Stimulated activated memory B cell treated with anti-CD40 and anti-IgM and Interleukin-4, amounts not matched to agents 10 μg/mL and 1 μg/mL and 100 μg/mL, for 72 hours (primary cell): ENCODE data around the gene ITPKC.
A peak's percentile ranks its signal among the peaks of the same experiment; 100 is the strongest.
"Not testable (repeated sequence)": the region's sequence is repeated elsewhere in the genome, so short reads cannot be mapped to it uniquely, and the experiment has no call there.

Experiments used
- ATAC-seq: fragments of 150-1000 bp; cut with Tn5 transposase; 2 replicates; pipeline ENCODE4 v1.10.0; 2021
- H3K27ac Mint-ChIP-seq: one replicate; pipeline ENCODE4 v1.8.0; 2022; ENCODE audit warnings: mild to moderate bottlenecking, mixed read lengths
- H3K27me3 Mint-ChIP-seq: one replicate; pipeline ENCODE4 v1.8.0; 2022; ENCODE audit warnings: mixed read lengths
- H3K36me3 Mint-ChIP-seq: one replicate; pipeline ENCODE4 v1.8.0; 2022; ENCODE audit warnings: mixed read lengths
- H3K4me1 Mint-ChIP-seq: one replicate; pipeline ENCODE4 v1.8.0; 2022; ENCODE audit warnings: mixed read lengths
- H3K4me3 Mint-ChIP-seq: one replicate; pipeline ENCODE4 v1.8.0; 2022; ENCODE audit warnings: mild to moderate bottlenecking, moderate library complexity, mixed read lengths
- H3K9me3 Mint-ChIP-seq: one replicate; pipeline ENCODE4 v1.8.0; 2022; ENCODE audit warnings: mixed read lengths

ITPKC gene

DNA sequence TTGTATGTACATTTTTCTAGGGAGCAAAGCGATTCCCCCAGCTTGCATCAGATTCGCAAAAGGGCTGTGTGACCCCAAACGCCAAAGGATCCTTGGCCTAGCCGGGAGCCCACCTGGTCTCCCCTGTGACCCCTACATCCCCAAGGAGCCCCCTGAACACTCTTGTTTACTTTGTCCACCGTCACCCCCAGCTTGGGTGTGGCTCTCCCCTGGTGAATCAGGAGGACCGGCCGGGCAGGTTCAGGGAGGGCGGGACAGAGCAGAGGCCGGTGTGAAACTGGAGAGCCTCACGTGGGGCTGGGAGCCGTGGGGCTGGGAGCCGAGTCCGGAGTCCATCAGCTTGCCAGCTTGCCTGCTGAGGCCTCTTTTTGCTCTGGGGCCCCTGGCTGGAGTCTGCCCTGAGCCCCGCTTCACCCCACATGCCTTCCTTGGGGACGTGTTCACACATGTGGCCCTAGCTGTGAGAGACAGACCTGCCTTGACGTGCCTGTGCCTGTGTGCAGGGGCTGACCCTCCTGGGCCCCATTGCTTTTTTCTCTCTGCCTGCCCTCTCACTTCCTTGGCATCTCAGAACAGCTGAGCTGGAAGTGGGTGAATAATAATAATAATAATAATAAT, 2.0 kb downstream of the ITPKC start:
- Mint-ChIP-seq H3K4me1 (peaks cover 78% of the 10 kb centered on the region), H3K27me3 (no peaks in the 10 kb centered on the region), H3K9me3 (no peaks in the 10 kb centered on the region), H3K36me3 (peaks cover 37% of the 10 kb centered on the region), H3K4me3 (peak overlapping the region; percentile 77), H3K27ac (peak overlapping the region; percentile 47)
- no peak for ATAC-seq

DNA sequence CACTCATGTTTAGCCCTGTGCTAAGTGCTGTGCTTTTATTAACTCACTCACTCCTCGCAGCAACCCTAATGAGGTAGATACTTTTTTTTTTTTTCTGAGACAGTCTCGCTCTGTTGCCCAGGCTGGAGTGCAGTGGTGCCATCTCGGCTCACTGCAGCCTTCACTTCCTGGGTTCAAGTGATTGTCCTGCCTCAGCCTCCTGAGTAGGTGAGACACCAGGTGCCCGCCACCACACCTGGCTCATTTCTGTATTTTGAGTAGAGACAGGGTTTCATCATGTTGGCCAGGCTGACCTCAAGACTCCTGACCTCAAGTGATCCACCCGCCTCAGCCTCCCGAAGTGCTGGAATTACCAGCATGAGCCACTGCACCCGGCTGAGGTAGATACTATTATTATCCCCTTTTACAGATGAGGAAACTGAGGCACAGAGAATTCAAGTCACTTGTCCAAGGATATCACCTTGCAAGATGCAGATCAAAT, 2.5 kb downstream of the ITPKC start:
- peaks cover 41% of the 10 kb centered on the region for H3K36me3 Mint-ChIP-seq
- ATAC-seq, result no peak
- no peaks in the 10 kb centered on the region for H3K9me3 Mint-ChIP-seq
- peaks cover 72% of the 10 kb centered on the region for H3K4me1 Mint-ChIP-seq
- peak overlapping the region; percentile 47 for H3K27ac Mint-ChIP-seq
- peak overlapping the region; percentile 77 for H3K4me3 Mint-ChIP-seq
- H3K27me3 Mint-ChIP-seq, result no peaks in the 10 kb centered on the region

DNA sequence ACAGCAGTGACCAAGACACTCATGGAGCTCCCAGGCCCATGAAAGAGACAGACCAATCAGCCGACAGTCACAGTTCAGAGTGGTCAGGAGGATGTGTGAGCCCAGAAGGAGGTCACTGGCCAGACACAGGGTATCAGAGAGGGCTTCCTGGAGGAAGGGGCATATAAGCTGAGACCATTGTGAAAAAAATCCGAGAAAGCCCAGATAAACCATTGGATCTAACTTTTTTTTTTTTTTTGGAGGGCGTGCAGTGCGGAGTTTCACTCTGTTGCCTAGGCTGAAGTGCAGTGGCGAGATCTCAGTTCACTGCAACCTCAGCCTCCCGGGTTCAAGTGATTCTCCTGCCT, 4.2 kb downstream of the ITPKC start:
- ATAC-seq, result no peak
- no peaks in the 10 kb centered on the region for H3K9me3 Mint-ChIP-seq
- H3K4me3 Mint-ChIP-seq, result peak overlapping the region; percentile 3
- peaks cover 53% of the 10 kb centered on the region for H3K36me3 Mint-ChIP-seq
- peaks cover 56% of the 10 kb centered on the region for H3K4me1 Mint-ChIP-seq
- peak overlapping the region; percentile 4 for H3K27ac Mint-ChIP-seq
- no peaks in the 10 kb centered on the region for H3K27me3 Mint-ChIP-seq

DNA sequence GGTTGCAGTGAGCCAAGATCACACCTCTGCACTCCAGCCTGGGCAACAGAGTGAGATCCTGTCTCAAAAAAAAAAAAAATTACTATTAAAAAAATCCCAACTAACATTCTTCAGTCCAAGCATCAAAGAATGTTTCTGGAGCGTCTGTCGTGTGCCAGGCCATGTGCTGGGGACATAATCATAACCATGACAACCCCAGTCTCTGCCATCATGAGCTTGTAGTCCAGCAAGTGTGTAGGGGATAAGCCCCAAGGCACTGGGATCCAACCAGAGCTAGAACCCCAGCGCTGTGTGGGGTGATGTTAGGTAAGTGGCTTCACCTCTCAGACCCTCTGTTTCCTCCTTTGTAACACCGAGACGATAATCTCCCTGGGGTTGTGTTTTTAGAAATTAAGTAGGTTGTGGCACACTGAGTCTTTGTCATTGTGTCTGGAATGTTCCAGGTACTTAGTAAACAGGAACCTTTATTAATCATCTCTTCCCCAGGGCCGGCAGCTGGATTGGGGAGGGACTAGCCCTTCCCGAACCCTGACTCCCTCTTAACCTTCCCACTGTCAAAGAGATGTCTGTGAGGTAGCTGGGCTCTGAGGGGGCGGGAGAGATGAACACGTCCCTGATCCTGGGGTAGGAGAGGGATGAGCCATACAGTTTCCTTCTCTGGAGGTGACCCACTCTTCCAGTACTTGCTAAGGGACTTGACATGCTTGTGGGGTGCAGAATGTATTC, 5.2 kb downstream of the ITPKC start:
- H3K27me3 Mint-ChIP-seq, result no peaks in the 10 kb centered on the region
- no peaks in the 10 kb centered on the region for H3K9me3 Mint-ChIP-seq
- no peak overlapping the region for H3K4me3 Mint-ChIP-seq
- no peak for ATAC-seq
- H3K27ac Mint-ChIP-seq, result no peak overlapping the region
- peaks cover 60% of the 10 kb centered on the region for H3K36me3 Mint-ChIP-seq
- H3K4me1 Mint-ChIP-seq, result peaks cover 52% of the 10 kb centered on the region

DNA sequence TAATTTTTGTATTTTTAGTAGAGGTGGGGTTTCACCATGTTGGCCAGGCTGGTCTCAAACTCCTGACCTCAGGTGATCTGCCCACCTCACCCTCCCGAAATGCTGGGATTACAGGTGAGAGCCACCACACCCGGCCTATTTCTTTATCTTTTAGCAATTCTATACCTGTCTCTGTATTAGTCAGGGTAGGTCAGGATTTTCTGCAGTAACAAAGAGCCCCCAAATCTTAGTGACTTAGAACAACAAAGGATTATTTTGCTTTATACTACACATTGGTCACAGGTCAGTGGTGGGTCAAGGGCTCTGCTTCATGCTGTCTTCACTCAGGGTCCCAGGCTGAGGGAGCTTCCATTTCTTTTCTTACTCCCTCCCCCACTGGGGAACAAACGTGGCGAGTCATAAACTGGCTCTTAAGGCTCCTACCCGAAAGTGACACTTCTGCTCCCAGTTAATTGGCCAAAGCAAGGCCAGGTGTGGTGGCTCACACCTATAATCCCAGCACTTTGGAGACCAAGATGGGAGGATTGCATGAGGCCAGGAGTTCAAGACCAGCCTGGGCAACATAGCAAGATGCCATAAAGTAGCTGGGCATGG, 6.8 kb downstream of the ITPKC start:
- H3K4me3 Mint-ChIP-seq, result no peak overlapping the region
- H3K27me3 Mint-ChIP-seq, result no peaks in the 10 kb centered on the region
- no peaks in the 10 kb centered on the region for H3K9me3 Mint-ChIP-seq
- no peak for ATAC-seq
- H3K27ac Mint-ChIP-seq, result no peak overlapping the region
- peaks cover 45% of the 10 kb centered on the region for H3K4me1 Mint-ChIP-seq
- peaks cover 60% of the 10 kb centered on the region for H3K36me3 Mint-ChIP-seq

DNA sequence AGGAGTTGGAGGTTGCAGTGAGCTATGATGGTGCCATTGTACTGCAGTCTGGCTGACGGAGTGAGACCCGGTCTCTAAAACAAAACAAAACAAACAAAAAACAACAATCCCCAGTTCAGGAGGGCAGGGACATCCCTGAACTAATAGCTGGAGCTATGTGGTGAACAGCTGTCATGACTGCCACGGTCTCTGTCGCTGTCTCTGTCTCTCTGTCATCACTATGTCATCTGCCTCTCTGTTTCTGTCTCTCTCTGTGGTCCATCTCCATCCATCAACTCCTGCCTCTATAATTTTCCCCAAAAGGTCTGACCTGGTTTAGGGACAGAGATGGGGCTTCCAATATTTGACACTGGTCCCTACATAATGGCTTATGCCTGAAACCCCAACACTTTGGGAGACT, 7.4 kb downstream of the ITPKC start:
- peaks cover 60% of the 10 kb centered on the region for H3K36me3 Mint-ChIP-seq
- H3K27me3 Mint-ChIP-seq, result no peaks in the 10 kb centered on the region
- H3K4me1 Mint-ChIP-seq, result peaks cover 39% of the 10 kb centered on the region
- no peak for ATAC-seq
- H3K9me3 Mint-ChIP-seq, result no peaks in the 10 kb centered on the region
- no peak overlapping the region for H3K4me3 Mint-ChIP-seq
- no peak overlapping the region for H3K27ac Mint-ChIP-seq

DNA sequence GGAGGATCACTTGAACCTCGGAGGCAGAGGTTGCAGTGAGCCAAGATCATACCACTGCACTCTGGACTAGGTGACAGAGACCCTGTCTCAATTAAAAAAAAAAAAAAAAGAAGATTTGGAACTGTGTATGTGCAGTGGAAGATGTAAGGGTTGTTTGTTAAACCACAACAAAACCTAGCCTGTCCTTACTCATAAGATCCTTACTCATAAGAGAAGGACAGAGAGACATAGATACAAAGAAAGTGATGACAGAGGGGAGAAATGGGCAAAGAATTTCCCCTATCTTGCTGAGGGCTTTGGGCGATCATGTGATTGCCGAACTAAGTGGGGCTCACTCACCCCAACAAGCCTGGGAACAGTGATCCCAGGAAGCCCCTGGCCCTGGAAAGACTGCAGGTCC, 7.9 kb downstream of the ITPKC start:
- peaks cover 60% of the 10 kb centered on the region for H3K36me3 Mint-ChIP-seq

DNA sequence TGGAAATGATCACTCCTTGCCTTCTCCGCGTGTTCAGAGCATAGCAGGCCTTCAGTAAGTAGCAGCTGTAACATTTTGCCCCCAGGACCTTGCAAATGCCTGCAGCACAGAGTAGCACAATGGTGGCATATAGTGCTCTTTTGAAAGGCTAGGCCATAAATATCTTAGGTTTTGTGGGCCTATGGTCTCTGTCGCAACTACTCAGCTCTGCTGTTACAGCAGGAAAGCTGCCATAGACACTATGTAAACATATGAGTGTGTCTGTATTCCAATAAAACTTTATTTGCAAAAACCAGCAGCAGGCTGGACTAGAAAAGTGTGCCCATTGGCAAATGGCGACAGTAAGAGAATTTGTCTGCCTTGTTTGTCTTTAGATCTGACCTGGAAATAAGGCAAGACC, 9.4 kb downstream of the ITPKC start:
- Mint-ChIP-seq H3K27ac (no peak overlapping the region), H3K4me3 (no peak overlapping the region), H3K27me3 (no peaks in the 10 kb centered on the region), H3K36me3 (peaks cover 60% of the 10 kb centered on the region), H3K9me3 (no peaks in the 10 kb centered on the region), H3K4me1 (peaks cover 22% of the 10 kb centered on the region)
- ATAC-seq, result no peak

More for the DNA sequence above, 7.9 kb downstream of the ITPKC start:
- no peak overlapping the region for H3K27ac Mint-ChIP-seq
- no peak overlapping the region for H3K4me3 Mint-ChIP-seq
- H3K27me3 Mint-ChIP-seq, result no peaks in the 10 kb centered on the region
- H3K9me3 Mint-ChIP-seq, result no peaks in the 10 kb centered on the region
- ATAC-seq, result no peak
- peaks cover 37% of the 10 kb centered on the region for H3K4me1 Mint-ChIP-seq

DNA sequence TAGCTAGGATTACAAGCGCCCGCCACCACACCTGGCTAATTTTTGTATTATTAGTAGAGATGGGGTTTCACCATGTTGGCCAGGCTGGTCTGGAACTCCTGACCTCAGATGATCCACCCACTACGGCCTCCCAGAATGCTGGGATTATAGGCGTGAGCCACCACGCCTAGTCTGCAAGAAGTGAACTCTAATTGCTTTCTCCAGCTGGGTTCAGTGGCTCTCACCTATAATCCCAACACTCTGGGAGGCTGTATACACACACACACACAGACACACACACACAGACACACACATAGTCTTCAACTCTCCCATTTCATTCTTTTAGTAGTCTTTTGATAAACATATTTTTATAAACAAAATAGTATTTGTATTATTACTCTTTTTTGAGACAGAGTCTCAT, 13.2 kb downstream of the ITPKC start:
- H3K36me3 Mint-ChIP-seq, result peaks cover 56% of the 10 kb centered on the region
- H3K4me3 Mint-ChIP-seq, H3K4me1 Mint-ChIP-seq, H3K9me3 Mint-ChIP-seq, H3K27me3 Mint-ChIP-seq, H3K27ac Mint-ChIP-seq, ATAC-seq: not testable (repeated sequence)

DNA sequence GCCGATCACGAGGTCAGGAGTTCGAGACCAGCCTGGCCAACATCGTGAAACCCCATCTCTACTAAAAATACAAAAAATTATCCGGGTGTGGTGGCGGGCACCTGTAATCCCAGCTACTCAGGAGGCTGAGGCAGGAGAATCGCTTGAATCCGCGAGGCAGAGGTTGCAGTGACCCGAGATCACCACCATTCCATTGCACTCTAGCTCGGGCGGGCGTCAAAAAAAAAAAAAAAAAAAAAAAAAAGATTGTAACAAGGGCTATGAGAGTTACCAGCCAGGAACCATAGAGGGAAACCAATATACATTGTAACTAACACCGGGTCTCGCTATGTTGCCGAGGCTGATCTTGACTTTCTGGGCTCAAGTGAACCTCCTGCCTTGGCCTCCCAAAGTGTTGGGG, 15.4 kb downstream of the ITPKC start:
- H3K36me3 Mint-ChIP-seq, result peaks cover 59% of the 10 kb centered on the region
- H3K27me3 Mint-ChIP-seq, H3K27ac Mint-ChIP-seq, H3K4me3 Mint-ChIP-seq, H3K4me1 Mint-ChIP-seq, H3K9me3 Mint-ChIP-seq, ATAC-seq: not testable (repeated sequence)

DNA sequence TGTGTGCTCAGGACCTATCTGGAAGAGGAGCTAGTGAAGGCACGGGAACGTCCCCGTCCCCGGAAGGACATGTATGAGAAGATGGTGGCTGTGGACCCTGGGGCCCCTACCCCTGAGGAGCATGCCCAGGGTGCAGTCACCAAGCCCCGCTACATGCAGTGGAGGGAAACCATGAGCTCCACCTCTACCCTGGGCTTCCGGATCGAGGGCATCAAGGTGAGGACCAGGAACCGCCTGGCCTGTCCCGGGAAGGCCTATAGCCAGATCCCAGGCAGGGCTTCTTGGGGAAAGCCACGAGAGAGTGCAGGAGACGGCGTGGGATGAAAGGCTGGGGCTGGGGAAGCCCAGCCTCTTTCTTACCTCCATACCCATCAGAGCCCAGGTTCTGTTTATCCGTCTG, 16.2 kb downstream of the ITPKC start:
- no peaks in the 10 kb centered on the region for H3K27me3 Mint-ChIP-seq
- H3K4me3 Mint-ChIP-seq, result no peak overlapping the region
- H3K4me1 Mint-ChIP-seq, result no peaks in the 10 kb centered on the region
- no peaks in the 10 kb centered on the region for H3K9me3 Mint-ChIP-seq
- ATAC-seq, result no peak
- H3K27ac Mint-ChIP-seq, result no peak overlapping the region
- peaks cover 64% of the 10 kb centered on the region for H3K36me3 Mint-ChIP-seq

DNA sequence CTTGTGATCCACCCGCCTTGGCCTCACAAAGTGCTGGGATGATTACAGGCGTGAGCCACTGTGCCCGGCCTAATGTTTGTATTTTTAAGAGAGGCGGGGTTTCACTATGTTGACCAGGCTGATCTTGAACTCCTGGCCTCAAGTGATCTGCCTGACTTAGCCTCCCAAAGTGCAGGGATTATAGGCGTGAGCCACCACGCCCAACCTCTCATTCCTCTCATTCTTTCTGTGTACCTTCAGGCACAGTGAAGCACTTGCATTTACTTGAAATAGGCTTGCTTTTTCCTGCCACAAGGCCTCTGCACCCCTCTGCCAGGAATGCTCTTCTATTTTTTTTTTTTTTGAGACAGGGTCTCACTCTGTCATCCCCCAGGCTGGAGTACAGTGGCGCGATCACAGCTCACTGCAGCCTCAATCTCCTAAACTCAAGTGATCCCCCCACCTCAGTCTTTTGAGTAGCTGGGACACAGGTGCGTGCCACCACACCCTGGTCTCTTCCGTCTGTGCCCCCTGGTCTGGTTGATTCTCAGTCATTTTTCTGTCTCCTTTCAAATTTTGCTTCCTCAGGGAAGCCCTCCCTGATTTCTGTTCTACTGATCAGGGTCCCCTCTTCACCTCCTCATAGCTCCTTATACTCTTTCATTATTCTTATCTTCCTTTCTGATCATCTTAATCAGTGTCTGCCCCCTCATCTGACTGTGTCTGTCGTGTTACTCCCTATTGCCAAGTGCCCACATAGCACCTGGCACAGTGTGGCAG, 18.3 kb downstream of the ITPKC start:
- Mint-ChIP-seq H3K27me3 (no peaks in the 10 kb centered on the region), H3K4me3 (no peak overlapping the region), H3K4me1 (no peaks in the 10 kb centered on the region), H3K9me3 (no peaks in the 10 kb centered on the region), H3K36me3 (peaks cover 75% of the 10 kb centered on the region), H3K27ac (no peak overlapping the region)
- ATAC-seq, result no peak

DNA sequence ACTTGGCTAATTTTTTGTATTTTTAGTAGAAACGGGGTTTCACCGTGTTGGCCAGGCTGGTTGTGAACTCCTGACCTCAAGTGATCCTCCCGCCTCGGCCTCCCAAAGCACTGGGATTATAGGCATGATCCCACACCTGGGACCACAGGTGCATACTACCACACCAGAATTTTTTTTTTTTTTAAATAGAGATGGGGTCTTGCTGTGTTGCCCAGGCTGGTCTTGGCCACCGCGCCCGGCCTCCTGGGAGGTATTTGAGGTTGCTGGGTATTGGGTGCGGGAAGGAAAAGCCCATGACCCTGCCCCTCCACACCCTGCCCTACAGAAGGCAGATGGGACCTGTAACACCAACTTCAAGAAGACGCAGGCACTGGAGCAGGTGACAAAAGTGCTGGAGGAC, 19.7 kb downstream of the ITPKC start:
- H3K9me3 Mint-ChIP-seq, result no peaks in the 10 kb centered on the region
- no peak overlapping the region for H3K4me3 Mint-ChIP-seq
- H3K27ac Mint-ChIP-seq, result no peak overlapping the region
- no peak for ATAC-seq
- no peaks in the 10 kb centered on the region for H3K27me3 Mint-ChIP-seq
- H3K36me3 Mint-ChIP-seq, result peaks cover 61% of the 10 kb centered on the region
- H3K4me1 Mint-ChIP-seq, result no peaks in the 10 kb centered on the region

DNA sequence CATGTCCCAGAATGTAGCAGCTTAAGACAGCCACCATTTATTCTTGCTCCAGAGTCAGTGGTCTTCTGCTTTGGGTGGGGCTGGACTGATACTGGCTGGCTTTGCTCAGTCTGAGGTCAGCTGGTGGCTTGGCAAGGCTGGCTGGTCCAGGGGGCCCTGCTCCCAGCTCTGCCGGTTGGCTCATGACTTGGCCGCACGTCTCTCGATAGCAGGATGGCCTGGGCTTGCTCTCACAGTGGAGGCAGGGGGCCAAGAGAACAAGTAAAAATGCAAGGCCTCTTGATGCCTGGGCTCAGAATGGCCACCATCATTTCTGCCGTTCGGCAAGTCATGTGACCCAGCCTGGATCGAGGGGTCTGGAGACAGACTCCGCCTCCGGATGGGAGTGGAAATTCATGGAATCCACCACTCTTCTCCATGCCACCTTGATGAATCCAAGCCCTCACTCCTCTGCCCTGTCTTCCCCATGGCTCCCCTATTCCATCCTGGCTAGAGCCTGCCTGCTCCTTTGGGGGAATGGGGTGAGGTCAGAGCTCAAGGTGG, 20.3 kb downstream of the ITPKC start:
- Mint-ChIP-seq H3K27me3 (no peaks in the 10 kb centered on the region), H3K36me3 (peaks cover 57% of the 10 kb centered on the region), H3K4me3 (no peak overlapping the region), H3K27ac (no peak overlapping the region), H3K9me3 (no peaks in the 10 kb centered on the region), H3K4me1 (no peaks in the 10 kb centered on the region)
- no peak for ATAC-seq
